Smooth muscle cell (in vitro differentiated cells): ENCODE measurements around the gene SND1. TPM values are rescaled to one million over a fixed set of nuclear protein-coding genes. Genes with fewer than 3 reads are reported as not detected.

Source experiments
- DNase-seq: peaks from one replicate; lab custom pipeline; 2025; ENCODE audit not compliant: unreplicated experiment; lab: John Stamatoyannopoulos, UW
- H2AFZ ChIP-seq: fragments of 200-600 bp; sonication (generic); 2 replicates; pipeline ENCODE4 v1.6.0; 2016; ENCODE audit warnings: antibody characterized with exemption, low read depth, mild to moderate bottlenecking
- H3F3A ChIP-seq: fragments of 200-600 bp; sonication (generic); 2 replicates; pipeline ENCODE4 v1.6.0; 2017; ENCODE audit warnings: antibody characterized with exemption, low read depth
- H3K27ac ChIP-seq: fragments of 200-600 bp; sonication (generic); 2 replicates; pipeline ENCODE4 v1.5.1; 2016; ENCODE audit warnings: low read depth, mild to moderate bottlenecking
- H3K27me3 ChIP-seq: fragments of 200-600 bp; sonication (generic); 2 replicates; pipeline ENCODE4 v1.6.1; 2016; ENCODE audit warnings: low read depth, mild to moderate bottlenecking
- H3K36me3 ChIP-seq: fragments of 200-600 bp; sonication (generic); 2 replicates; pipeline ENCODE4 v1.5.1; 2016; ENCODE audit warnings: low read depth
- H3K4me1 ChIP-seq: fragments of 200-600 bp; sonication (generic); 2 replicates; pipeline ENCODE4 v1.5.1; 2016; ENCODE audit warnings: low read depth
- H3K4me2 ChIP-seq: fragments of 200-600 bp; sonication (generic); 2 replicates; pipeline ENCODE4 v1.6.0; 2016; ENCODE audit warnings: mild to moderate bottlenecking
- H3K4me3 ChIP-seq: fragments of 200-600 bp; sonication (generic); 2 replicates; pipeline ENCODE4 v1.5.1; 2016; ENCODE audit warnings: mild to moderate bottlenecking
- H3K79me2 ChIP-seq: fragments of 200-600 bp; sonication (generic); 2 replicates; pipeline ENCODE4 v1.6.0; 2016; ENCODE audit warnings: low read depth, mild to moderate bottlenecking
- H3K9ac ChIP-seq: fragments of 200-600 bp; sonication (generic); 2 replicates; pipeline ENCODE4 v1.6.0; 2016; ENCODE audit warnings: low read depth
- H3K9me3 ChIP-seq: fragments of 200-600 bp; sonication (generic); replicated peaks from 2 replicates; pipeline ENCODE4 v1.5.1; 2016; ENCODE audit warnings: low read depth
- H4K20me1 ChIP-seq: fragments of 200-600 bp; sonication (generic); 2 replicates; pipeline ENCODE4 v1.6.0; 2016; ENCODE audit warnings: low read depth
- WGBS: methylation state at CpG from one replicate; pipeline ENCODE4 v1.1.7; 2016; ENCODE audit warnings: low lambda C conversion rate; 5-methylcytosine and 5-hydroxymethylcytosine counted together
- polyA plus RNA-seq: library from polyadenylated mRNA; unstranded; fragments of >200 nt; fragmentation: Nextera tagmentation; extraction: Ambion mirVana; gene quantifications from 2 replicates; pipeline ENCODE4 v1.2.1, GENCODE V29; 2016
- total RNA-seq: library from RNA; depleted of rRNA; stranded (reverse); fragments of >200 nt; gene quantifications from 2 replicates; pipeline ENCODE4 v1.2.3, GENCODE V29; 2014
- TF ChIP-seq, protein P1 (sequence below): fragments of 200-600 bp; sonication (generic); IDR thresholded peaks from 2 replicates; pipeline ENCODE4 v1.5.1; 2017; ENCODE audit warnings: borderline replicate concordance, mild to moderate bottlenecking, antibody characterized with exemption; ENCODE audit not compliant: insufficient read depth, poor library complexity, severe bottlenecking

The SND1 gene
- total and polyA plus RNA-seq, 2 experiments from 2014 or later: 129 to 136 TPM

DNA sequence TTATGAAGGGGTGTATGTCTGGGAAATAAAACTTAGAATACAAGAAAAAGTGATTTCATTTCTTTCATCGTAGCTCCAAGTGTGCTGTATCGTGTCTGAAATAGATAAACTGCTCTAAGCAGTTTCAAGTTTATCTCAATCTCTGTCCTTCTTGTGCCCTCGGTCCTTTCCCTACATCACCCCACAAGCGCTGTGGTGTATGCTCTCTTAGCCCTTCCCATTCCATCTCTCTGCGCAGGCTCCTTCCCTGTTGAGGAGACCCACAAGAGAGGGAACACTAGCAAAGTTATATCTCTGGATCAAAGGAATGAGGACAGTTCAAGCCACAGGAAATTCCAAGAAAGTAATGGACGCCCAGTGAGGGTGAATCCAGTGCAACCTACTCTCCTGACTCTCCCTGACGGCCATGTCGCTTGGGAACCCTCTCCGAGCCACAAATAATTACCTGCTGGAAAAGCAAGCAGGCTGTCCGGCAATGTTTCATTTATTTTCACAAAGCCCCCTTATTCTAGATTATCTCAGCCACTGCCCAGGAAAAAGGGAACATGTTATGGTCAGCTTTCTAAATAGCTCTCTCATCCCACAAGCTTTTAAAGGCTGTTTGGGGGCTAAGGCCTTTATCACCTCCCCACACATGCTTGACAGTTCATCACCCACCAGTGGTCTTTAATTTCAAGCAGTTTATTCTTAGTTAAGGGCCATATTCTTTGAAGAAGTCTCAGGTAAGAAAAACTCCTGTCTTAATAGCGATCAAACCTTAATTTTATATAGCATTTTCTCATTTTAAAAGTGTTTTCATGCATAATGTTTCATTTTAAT, 344.5 kb downstream of the SND1 start:
- Histone ChIP-seq H3K4me2 (peak overlapping the region; percentile 44), H3K27me3 (no peaks in the 10 kb centered on the region), H3K9me3 (no peaks in the 10 kb centered on the region), H3K4me3 (no peak overlapping the region), H3K27ac (no peak overlapping the region), H4K20me1 (peaks cover 99% of the 10 kb centered on the region), H3K9ac (no peak overlapping the region), H3K79me2 (peaks cover 1% of the 10 kb centered on the region), H2AFZ (no peak overlapping the region), H3K4me1 (peaks cover 20% of the 10 kb centered on the region), H3F3A (peaks cover 2% of the 10 kb centered on the region), H3K36me3 (no peaks in the 10 kb centered on the region)
- WGBS: 79% methylated on average over 11 of the region's 11 CpGs
- TF ChIP-seq, protein P1, sequence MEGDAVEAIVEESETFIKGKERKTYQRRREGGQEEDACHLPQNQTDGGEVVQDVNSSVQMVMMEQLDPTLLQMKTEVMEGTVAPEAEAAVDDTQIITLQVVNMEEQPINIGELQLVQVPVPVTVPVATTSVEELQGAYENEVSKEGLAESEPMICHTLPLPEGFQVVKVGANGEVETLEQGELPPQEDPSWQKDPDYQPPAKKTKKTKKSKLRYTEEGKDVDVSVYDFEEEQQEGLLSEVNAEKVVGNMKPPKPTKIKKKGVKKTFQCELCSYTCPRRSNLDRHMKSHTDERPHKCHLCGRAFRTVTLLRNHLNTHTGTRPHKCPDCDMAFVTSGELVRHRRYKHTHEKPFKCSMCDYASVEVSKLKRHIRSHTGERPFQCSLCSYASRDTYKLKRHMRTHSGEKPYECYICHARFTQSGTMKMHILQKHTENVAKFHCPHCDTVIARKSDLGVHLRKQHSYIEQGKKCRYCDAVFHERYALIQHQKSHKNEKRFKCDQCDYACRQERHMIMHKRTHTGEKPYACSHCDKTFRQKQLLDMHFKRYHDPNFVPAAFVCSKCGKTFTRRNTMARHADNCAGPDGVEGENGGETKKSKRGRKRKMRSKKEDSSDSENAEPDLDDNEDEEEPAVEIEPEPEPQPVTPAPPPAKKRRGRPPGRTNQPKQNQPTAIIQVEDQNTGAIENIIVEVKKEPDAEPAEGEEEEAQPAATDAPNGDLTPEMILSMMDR: no peak
- DNase-seq: no peak

DNA sequence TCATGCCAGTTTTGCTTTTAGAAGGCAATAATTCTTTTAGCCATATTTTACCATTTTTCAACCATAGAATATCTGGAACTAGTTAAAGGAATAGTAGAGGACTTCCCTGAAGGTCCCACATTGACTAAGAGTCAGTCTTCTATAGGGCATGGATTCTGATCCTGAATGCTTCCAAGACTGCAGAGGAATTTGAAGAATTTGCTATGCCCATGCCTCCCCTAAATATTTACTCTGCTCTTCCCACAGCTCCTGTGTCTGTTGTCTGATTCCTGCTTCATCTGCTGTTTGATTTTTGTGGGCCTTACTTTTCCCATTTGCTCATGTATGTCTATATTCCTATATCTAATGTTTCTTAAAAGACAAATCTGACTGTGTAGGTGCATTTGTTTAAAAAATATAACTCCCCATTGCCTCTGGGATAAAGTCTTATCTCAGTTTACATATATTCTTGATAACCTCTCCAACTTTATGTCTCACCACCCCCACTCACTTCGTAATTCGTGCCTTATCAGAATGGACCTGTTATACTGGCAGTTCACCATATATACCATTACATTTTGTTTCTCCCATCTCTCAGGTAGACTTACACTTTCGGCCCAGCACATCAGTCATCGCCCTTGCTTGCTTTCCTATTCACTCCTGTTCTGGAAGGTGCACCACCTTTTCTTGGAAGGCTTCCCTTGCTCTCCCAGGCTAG, 345.4 kb downstream of the SND1 start:
- Histone ChIP-seq H3F3A (peaks cover 2% of the 10 kb centered on the region), H3K27ac (no peak overlapping the region), H3K4me3 (no peak overlapping the region), H3K4me2 (peak overlapping the region; percentile 44), H3K79me2 (peaks cover 3% of the 10 kb centered on the region), H3K4me1 (peaks cover 20% of the 10 kb centered on the region), H4K20me1 (peaks cover 100% of the 10 kb centered on the region), H3K9me3 (no peaks in the 10 kb centered on the region), H2AFZ (no peak overlapping the region), H3K27me3 (no peaks in the 10 kb centered on the region), H3K36me3 (no peaks in the 10 kb centered on the region), H3K9ac (no peak overlapping the region)
- 81% methylated on average over 4 of the region's 4 CpGs for WGBS
- no peak for DNase-seq
- TF ChIP-seq, protein P1: no peak

DNA sequence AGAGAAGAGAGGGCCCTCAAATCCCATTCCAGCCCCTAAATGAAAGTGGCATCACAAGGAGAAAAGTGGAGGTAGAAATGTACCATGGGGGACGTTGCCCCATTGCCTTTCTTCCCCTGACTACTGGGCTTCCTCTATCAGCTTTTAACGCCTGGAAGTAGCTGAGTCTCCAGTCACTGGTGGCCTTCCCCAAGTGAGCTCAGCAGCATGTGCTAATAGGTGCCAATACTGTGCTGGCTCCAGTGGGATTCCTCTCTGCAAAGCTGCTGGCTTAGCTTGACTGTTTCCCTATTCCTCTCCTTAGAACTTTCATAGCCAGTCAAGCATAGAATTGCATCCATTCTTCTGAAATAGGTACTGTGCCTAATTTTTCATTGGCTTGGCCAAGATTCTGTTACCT, 346.7 kb downstream of the SND1 start:
- 92% methylated on average over 2 of the region's 2 CpGs for WGBS
- Histone ChIP-seq H3K4me1 (peaks cover 20% of the 10 kb centered on the region), H3K79me2 (peaks cover 3% of the 10 kb centered on the region), H3K4me2 (no peak overlapping the region), H3K27ac (no peak overlapping the region), H3K27me3 (no peaks in the 10 kb centered on the region), H3F3A (peaks cover 2% of the 10 kb centered on the region), H3K9me3 (no peaks in the 10 kb centered on the region), H3K9ac (no peak overlapping the region), H4K20me1 (peaks cover 100% of the 10 kb centered on the region), H2AFZ (no peak overlapping the region), H3K4me3 (no peak overlapping the region), H3K36me3 (no peaks in the 10 kb centered on the region)
- no peak for DNase-seq
- TF ChIP-seq, protein P1: no peak
